Adrenal gland (tissue), 12 donors: ENCODE measurements around the gene CAB39. TPM values are rescaled to one million over a fixed set of nuclear protein-coding genes. Genes with fewer than 3 reads are reported as not detected.

Experiments
- DNase-seq, 7 donors: peaks; one replicate each; pipeline ENCODE4 v3.0.0-alpha.2; 2019 to 2020
- H3K27ac ChIP-seq, 5 donors: fragments of 200-600 bp; sonication (generic) in 4 of 5; 1 replicate in 3 of 5; 2 replicates in 2 of 5; pipeline versions ENCODE4 v1.5.1 to v1.8.0; 2016 to 2020; ENCODE audit warnings: mild to moderate bottlenecking in 1 of 5
- H3K27me3 ChIP-seq: fragments of 200-600 bp; 2 replicates; pipeline ENCODE4 v1.8.0; 2021
- H3K36me3 ChIP-seq, 2 donors: fragments of 200-600 bp; replicated peaks in 1 of 2; 1 replicate in 1 of 2; 2 replicates in 1 of 2; pipeline versions ENCODE4 v1.5.1 to v1.8.0; 2018 to 2022
- H3K4me1 ChIP-seq, 2 donors: fragments of 200-600 bp; replicated peaks in 1 of 2; 1 replicate in 1 of 2; 2 replicates in 1 of 2; pipeline versions ENCODE4 v1.5.1 to v1.8.0; 2018 to 2021
- H3K4me3 ChIP-seq, 4 donors: fragments of 200-600 bp; sonication (generic) in 3 of 4; one replicate each; pipeline ENCODE4 v1.5.1; 2016 to 2018
- H3K9me3 ChIP-seq, 3 donors: fragments of 200-600 bp; sonication (generic) in 1 of 3; replicated peaks in 1 of 3; 1 replicate in 2 of 3; 2 replicates in 1 of 3; pipeline versions ENCODE4 v1.5.1 to v1.8.0; 2016 to 2021
- CTCF ChIP-seq, 6 experiments: fragments of 450-650 bp in 4 of 6; fragments of 200-600 bp in 2 of 6; sonication (generic) in 1 of 6; IDR thresholded peaks; 1 replicate in 5 of 6; 2 replicates in 1 of 6; pipeline versions ENCODE4 v1.5.1 to v1.8.0; 2016 to 2021; ENCODE audit warnings: antibody characterized with exemption in 6 of 6, mild to moderate bottlenecking in 2 of 6, moderate library complexity in 1 of 6
- POLR2A ChIP-seq, 2 donors: fragments of 450-650 bp; IDR thresholded peaks; one replicate each; pipeline ENCODE4 v1.6.1; 2017; ENCODE audit warnings: antibody characterized with exemption in 2 of 2, mild to moderate bottlenecking in 2 of 2, moderate library complexity in 1 of 2
- WGBS, 4 donors: extraction: QIAGEN DNeasy Blood & Tissue Kit in 2 of 4; methylation state at CpG; one replicate each; pipeline versions ENCODE4 v1.1.5 to v1.1.7; 2013 to 2017; 5-methylcytosine and 5-hydroxymethylcytosine counted together
- intact Hi-C, 2 donors: fragments of 100-400 bp; cut with DNase I; formaldehyde crosslinking; loops; one replicate each; pipeline versions ENCODE4 v1.14.1 to v1.15.0; 2022 to 2023
- polyA plus RNA-seq, 3 donors: library from polyadenylated mRNA; stranded (reverse); fragments of 200-250 nt in 2 of 3; fragments of 350-450 nt in 1 of 3; fragmentation: Illumina TruSeq in 1 of 3; extraction: RNeasy Lipid Tissue Mini Kit (QIAGEN cat#74804) in 1 of 3; gene quantifications; one replicate each; pipeline ENCODE4 v1.2.3, GENCODE V29; 2013 to 2014
- total RNA-seq, 9 donors: library from RNA; depleted of rRNA in 4 of 9; stranded (reverse); fragments of >200 nt in 4 of 9; fragments of 120-200 nt in 1 of 9; fragmentation: NEBNext Ultra II Directional in 1 of 9; extraction: Animal tissue kit (Norgen Biotek cat#: 25700) in 1 of 9; gene quantifications; one replicate each; pipeline versions ENCODE4 v1.1.0 to v1.2.4, GENCODE V29; 2013 to 2023
- donor health status: healthy with polysubstance abuse.
- donor health status: Bipolar disorder and iron deficiency.
- donor health status: DM: yes; HTN: yes; CAD: no.
- donor health status: DM: no; HTN: no; CAD: no.
- donor health status: DM: no; HTN: no; CAD: no.
- donor health status: DM: yes; HTN: yes; CAD: no.

CAB39 gene
- total and polyA plus RNA-seq, 12 donors, result 10.5 to 96.1 (median 55.5) TPM

GRCh38 chr2:230779126-230779525, 66.5 kb downstream of the CAB39 start:
- no peak for TF ChIP-seq POLR2A (IDR thresholded peaks at IDR 0.05)
- TF ChIP-seq CTCF (IDR thresholded peaks at IDR 0.05), result no peak
- 76 to 97% (median 90%) methylated on average over 3 of the region's 3 CpGs for WGBS, 4 donors
- no peaks in the 10 kb centered on the region for H3K27me3 ChIP-seq
- no peak overlapping the region for H3K27ac ChIP-seq
- intact Hi-C loops, result no loop called here
- DNase-seq, result no peak
- no peaks in the 10 kb centered on the region for H3K9me3 ChIP-seq
- H3K4me3 ChIP-seq, result no peak overlapping the region
- no peaks in the 10 kb centered on the region for H3K36me3 ChIP-seq
- H3K4me1 ChIP-seq, result peaks cover 16 to 46% of the 10 kb centered on the region in 2 donors

- no peak for DNase-seq
- Histone ChIP-seq H3K27ac (no peak overlapping the region), H3K9me3 (no peaks in the 10 kb centered on the region), H3K4me3 (no peak overlapping the region), H3K27me3 (no peaks in the 10 kb centered on the region), H3K36me3 (no peaks in the 10 kb centered on the region), H3K4me1 (peaks cover 11 to 41% of the 10 kb centered on the region in 2 donors)
- 83 to 95% (median 88%) methylated on average over 1 of the region's 1 CpG for WGBS, 4 donors
- no peak for TF ChIP-seq POLR2A (IDR thresholded peaks at IDR 0.05)
- TF ChIP-seq CTCF (IDR thresholded peaks at IDR 0.05), result no peak
- intact Hi-C loops, result no loop called here
Observed at GRCh38 chr2:230779607-230780006, 67.0 kb downstream of the CAB39 start.

- 58 to 64% (median 62%) methylated on average over 5 of the region's 5 CpGs for WGBS, 4 donors
- intact Hi-C loops, result no loop called here
- no peaks in the 10 kb centered on the region for H3K36me3 ChIP-seq
- no peak overlapping the region for H3K4me3 ChIP-seq
- no peaks in the 10 kb centered on the region for H3K27me3 ChIP-seq
- H3K4me1 ChIP-seq, result peaks cover 9 to 32% of the 10 kb centered on the region in 2 donors
- TF ChIP-seq POLR2A (IDR thresholded peaks at IDR 0.05) (no peak), CTCF (IDR thresholded peaks at IDR 0.05) (no peak)
- H3K9me3 ChIP-seq, result no peaks in the 10 kb centered on the region
- DNase-seq, result peak in 4 of 7 donors; percentile 26 to 36 (median 32)
- no peak overlapping the region for H3K27ac ChIP-seq
Observed at GRCh38 chr2:230781130-230781797, 68.6 kb downstream of the CAB39 start.

GRCh38 chr2:230783101-230783500, 70.5 kb downstream of the CAB39 start:
- 93 to 96% (median 95%) methylated on average over 5 of the region's 5 CpGs for WGBS, 4 donors
- intact Hi-C loops, result no loop called here

More at GRCh38 chr2:230783101-230783500, 70.5 kb downstream of the CAB39 start:
- DNase-seq, result no peak
- no peak overlapping the region for H3K4me3 ChIP-seq
- no peak for TF ChIP-seq CTCF (IDR thresholded peaks at IDR 0.05)
- no peak for TF ChIP-seq POLR2A (IDR thresholded peaks at IDR 0.05)
- H3K36me3 ChIP-seq, result no peaks in the 10 kb centered on the region
- H3K9me3 ChIP-seq, result no peaks in the 10 kb centered on the region
- H3K4me1 ChIP-seq, result peaks cover 4 to 22% of the 10 kb centered on the region in 2 donors
- no peak overlapping the region for H3K27ac ChIP-seq
- H3K27me3 ChIP-seq, result no peaks in the 10 kb centered on the region
